ENCODE measurements around the gene UQCC3.

DNA sequence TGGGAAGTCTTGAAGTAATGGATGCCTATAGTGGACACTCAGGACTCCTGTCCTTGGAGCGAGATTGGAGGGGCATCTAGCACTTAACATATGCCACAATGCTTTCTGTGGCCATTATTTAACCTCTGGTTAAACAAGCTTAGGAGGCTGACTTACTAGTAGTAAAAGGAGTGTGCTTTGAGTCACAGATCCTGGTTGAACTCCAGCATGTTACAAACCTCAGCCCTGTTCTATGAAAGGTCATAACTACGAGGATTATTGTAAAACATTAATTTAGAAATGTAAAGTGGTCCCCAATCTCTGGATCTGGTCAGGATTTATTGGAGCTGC is 1.7 kb downstream of the UQCC3 start:
- TF ChIP-seq, protein P1, sequence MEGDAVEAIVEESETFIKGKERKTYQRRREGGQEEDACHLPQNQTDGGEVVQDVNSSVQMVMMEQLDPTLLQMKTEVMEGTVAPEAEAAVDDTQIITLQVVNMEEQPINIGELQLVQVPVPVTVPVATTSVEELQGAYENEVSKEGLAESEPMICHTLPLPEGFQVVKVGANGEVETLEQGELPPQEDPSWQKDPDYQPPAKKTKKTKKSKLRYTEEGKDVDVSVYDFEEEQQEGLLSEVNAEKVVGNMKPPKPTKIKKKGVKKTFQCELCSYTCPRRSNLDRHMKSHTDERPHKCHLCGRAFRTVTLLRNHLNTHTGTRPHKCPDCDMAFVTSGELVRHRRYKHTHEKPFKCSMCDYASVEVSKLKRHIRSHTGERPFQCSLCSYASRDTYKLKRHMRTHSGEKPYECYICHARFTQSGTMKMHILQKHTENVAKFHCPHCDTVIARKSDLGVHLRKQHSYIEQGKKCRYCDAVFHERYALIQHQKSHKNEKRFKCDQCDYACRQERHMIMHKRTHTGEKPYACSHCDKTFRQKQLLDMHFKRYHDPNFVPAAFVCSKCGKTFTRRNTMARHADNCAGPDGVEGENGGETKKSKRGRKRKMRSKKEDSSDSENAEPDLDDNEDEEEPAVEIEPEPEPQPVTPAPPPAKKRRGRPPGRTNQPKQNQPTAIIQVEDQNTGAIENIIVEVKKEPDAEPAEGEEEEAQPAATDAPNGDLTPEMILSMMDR (IDR thresholded peaks at IDR 0.05) = no peak
- no peak for TF ChIP-seq POLR2A (IDR thresholded peaks at IDR 0.05; ENCODE audit: low read depth)
